ENCODE measurements around the gene EML6. TPM values are rescaled to one million over a fixed set of nuclear protein-coding genes. Genes with fewer than 3 reads are reported as not detected.
A peak's percentile ranks its signal among the peaks of the same experiment; 100 is the strongest.

Gene EML6
- polyA plus RNA-seq, 2 donors: 0.88 to 1.3 TPM

DNA sequence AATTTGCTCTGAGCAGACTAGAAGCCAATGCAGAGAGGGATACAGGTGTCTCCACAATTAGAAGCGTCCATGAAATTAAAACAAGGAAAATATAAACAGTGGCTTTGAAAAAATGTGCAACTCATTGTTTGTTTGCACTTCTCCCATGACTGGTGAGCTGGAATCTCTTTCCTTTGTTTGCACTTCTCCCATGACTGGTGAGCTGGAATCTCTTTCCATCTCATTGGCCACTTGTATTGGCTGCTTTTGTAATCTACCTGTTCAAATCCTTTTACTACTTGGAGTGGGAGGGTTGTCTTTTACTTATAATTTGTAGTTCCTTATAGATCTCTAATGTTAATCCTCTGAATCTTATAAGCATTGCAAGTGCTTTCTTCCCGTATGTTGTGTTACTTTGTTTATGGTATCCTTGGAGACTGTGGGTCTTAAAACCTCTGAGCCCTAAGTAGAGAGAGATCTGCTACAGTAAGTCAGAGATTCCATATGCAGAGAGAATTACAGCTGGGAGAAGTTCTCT is 232.7 kb downstream of the EML6 start:
- Histone ChIP-seq H3K4me1 (ENCODE audit: control insufficient read depth in 2 of 2, insufficient read depth in 2 of 2, low read length in 1 of 2) (no peaks in the 10 kb centered on the region), H3K9me3 (ENCODE audit: control insufficient read depth in 2 of 2, insufficient read depth in 1 of 2, low read depth in 1 of 2, low read length in 1 of 2) (no peaks in the 10 kb centered on the region), H3K36me3 (ENCODE audit: control insufficient read depth in 2 of 2, insufficient read depth in 2 of 2, low read length in 1 of 2) (no peaks in the 10 kb centered on the region), H3K27ac (ENCODE audit: low read depth in 2 of 2, low read length in 1 of 2) (no peak overlapping the region), H3K27me3 (ENCODE audit: control insufficient read depth in 1 of 2, insufficient read depth in 2 of 2, low read length in 2 of 2) (no peaks in the 10 kb centered on the region), H3K4me3 (ENCODE audit: low read depth in 1 of 2, low read length in 2 of 2) (no peak overlapping the region)
- whole genome bisulfite sequencing, 2 donors: 42 to 65% methylated on average over 2 of the region's 2 CpGs

DNA sequence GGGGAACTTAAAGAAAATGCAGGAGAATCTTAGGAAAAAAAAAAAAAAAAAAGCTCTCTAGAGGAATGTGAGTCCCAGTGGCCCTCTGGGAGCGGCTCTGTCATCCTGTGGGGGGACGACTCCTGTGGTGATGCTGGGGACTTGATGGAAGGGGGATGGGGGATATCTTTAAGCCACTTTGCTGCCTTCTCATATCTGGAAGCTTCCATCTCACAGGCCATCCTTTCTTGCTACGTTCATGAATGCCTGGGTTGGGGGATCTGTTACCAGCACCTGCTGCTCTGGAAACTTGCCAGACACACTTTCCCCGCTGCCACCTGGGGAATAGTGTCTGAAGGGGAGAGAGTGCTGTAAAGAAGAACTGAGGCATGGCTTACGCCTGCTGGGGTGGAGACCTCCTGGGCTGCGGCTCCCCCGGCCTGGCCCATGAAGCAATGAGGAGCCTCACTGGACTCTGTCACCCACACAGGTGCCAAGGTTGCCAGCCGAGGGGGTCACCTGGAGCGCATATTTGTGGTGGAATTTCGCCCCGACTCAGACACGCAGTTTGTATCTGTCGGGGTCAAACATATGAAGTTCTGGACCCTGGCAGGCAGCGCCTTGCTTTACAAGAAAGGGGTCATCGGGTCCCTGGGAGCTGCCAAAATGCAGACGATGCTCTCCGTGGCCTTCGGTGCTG is 234.0 kb downstream of the EML6 start:
- no peak overlapping the region for H3K4me3 ChIP-seq (ENCODE audit: low read depth in 1 of 2, low read length in 2 of 2)
- H3K9me3 ChIP-seq (ENCODE audit: control insufficient read depth in 2 of 2, insufficient read depth in 1 of 2, low read depth in 1 of 2, low read length in 1 of 2): no peaks in the 10 kb centered on the region
- no peaks in the 10 kb centered on the region for H3K36me3 ChIP-seq (ENCODE audit: control insufficient read depth in 2 of 2, insufficient read depth in 2 of 2, low read length in 1 of 2)
- WGBS, 2 donors: 92 to 95% methylated on average over 18 of the region's 18 CpGs
- H3K27me3 ChIP-seq (ENCODE audit: control insufficient read depth in 1 of 2, insufficient read depth in 2 of 2, low read length in 2 of 2): no peaks in the 10 kb centered on the region
- peaks cover 0 to under 1% of the 10 kb centered on the region in 2 donors for H3K4me1 ChIP-seq (ENCODE audit: control insufficient read depth in 2 of 2, insufficient read depth in 2 of 2, low read length in 1 of 2)
- H3K27ac ChIP-seq (ENCODE audit: low read depth in 2 of 2, low read length in 1 of 2): no peak overlapping the region

DNA sequence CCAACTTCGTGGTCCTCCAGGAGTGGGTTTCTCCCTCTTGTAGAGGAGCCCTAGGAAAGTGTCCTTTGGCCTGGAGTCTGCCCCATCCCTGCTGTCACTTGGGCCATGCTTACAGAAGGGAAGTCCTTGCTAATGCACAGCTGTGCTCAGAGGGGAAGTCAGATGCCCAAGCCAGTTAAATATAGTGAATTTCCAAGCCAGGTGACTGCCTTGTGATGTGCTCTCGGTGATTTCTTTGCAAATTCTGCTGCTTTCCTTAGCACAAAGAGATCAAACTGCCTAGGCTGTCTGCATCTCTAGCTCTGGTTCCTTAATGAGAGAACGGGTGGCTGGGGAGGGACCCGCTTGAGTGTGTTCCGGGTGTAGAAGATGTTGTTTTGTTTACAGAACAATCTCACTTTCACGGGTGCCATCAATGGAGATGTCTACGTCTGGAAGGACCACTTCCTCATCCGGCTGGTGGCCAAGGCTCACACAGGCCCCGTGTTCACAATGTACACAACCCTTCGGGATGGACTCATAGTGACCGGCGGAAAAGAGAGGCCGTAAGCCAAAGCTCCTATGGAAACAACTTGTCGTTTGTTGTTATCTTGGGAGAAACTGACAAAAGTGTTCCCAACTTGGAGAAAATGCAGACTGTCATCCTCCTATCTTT is 235.4 kb downstream of the EML6 start:
- H3K4me1 ChIP-seq (ENCODE audit: control insufficient read depth in 2 of 2, insufficient read depth in 2 of 2, low read length in 1 of 2): peaks cover 0 to 7% of the 10 kb centered on the region in 2 donors
- H3K36me3 ChIP-seq (ENCODE audit: control insufficient read depth in 2 of 2, insufficient read depth in 2 of 2, low read length in 1 of 2): no peaks in the 10 kb centered on the region
- WGBS, 2 donors: 85 to 90% methylated on average over 14 of the region's 14 CpGs
- no peak overlapping the region for H3K4me3 ChIP-seq (ENCODE audit: low read depth in 1 of 2, low read length in 2 of 2)
- no peak overlapping the region for H3K27ac ChIP-seq (ENCODE audit: low read depth in 2 of 2, low read length in 1 of 2)
- H3K9me3 ChIP-seq (ENCODE audit: control insufficient read depth in 2 of 2, insufficient read depth in 1 of 2, low read depth in 1 of 2, low read length in 1 of 2): no peaks in the 10 kb centered on the region
- no peaks in the 10 kb centered on the region for H3K27me3 ChIP-seq (ENCODE audit: control insufficient read depth in 1 of 2, insufficient read depth in 2 of 2, low read length in 2 of 2)

DNA sequence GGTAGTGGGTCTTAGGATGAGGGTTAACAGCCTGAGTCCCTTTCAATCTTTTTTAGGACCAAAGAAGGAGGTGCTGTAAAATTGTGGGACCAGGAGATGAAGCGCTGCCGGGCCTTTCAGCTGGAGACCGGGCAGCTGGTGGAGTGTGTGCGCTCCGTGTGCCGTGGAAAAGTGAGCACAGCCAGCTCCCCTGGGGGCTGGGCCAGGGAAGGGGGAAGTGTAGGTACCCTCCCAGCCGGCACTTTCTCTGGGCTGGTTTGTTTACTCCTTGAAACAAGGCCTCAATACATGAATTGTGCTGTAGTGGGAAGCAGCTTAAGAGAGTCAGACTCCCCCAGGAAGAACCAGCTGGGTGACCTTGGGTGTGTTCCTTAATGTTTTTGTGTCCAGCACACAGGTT is 236.7 kb downstream of the EML6 start:
- no peaks in the 10 kb centered on the region for H3K27me3 ChIP-seq (ENCODE audit: control insufficient read depth in 1 of 2, insufficient read depth in 2 of 2, low read length in 2 of 2)
- H3K4me3 ChIP-seq (ENCODE audit: low read depth in 1 of 2, low read length in 2 of 2): no peak overlapping the region
- H3K9me3 ChIP-seq (ENCODE audit: control insufficient read depth in 2 of 2, insufficient read depth in 1 of 2, low read depth in 1 of 2, low read length in 1 of 2): no peaks in the 10 kb centered on the region
- H3K36me3 ChIP-seq (ENCODE audit: control insufficient read depth in 2 of 2, insufficient read depth in 2 of 2, low read length in 1 of 2): no peaks in the 10 kb centered on the region
- H3K4me1 ChIP-seq (ENCODE audit: control insufficient read depth in 2 of 2, insufficient read depth in 2 of 2, low read length in 1 of 2): peaks cover 0 to 8% of the 10 kb centered on the region in 2 donors
- H3K27ac ChIP-seq (ENCODE audit: low read depth in 2 of 2, low read length in 1 of 2): no peak overlapping the region
- WGBS, 2 donors: 79 to 85% methylated on average over 7 of the region's 7 CpGs

DNA sequence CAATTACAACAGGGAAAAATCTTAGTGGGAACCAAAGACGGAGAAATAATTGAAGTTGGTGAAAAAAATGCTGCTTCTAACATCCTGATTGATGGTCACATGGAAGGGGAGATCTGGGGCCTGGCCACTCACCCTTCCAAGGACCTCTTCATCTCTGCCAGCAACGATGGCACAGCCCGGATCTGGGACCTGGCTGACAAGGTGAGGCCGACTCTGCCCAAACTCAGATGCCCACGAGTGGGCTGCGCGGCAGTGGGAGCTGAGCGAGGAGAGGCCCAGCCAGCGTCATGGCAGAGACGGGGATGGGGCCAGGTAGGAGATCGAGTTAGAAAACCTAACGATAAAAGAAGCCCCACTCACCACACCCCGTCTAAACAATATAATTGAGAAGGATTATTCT is 239.0 kb downstream of the EML6 start:
- 94 to 97% methylated on average over 13 of the region's 13 CpGs for WGBS, 2 donors
- H3K27ac ChIP-seq (ENCODE audit: low read depth in 2 of 2, low read length in 1 of 2): peak overlapping the region in 1 of 2 donors; percentile 42

DNA sequence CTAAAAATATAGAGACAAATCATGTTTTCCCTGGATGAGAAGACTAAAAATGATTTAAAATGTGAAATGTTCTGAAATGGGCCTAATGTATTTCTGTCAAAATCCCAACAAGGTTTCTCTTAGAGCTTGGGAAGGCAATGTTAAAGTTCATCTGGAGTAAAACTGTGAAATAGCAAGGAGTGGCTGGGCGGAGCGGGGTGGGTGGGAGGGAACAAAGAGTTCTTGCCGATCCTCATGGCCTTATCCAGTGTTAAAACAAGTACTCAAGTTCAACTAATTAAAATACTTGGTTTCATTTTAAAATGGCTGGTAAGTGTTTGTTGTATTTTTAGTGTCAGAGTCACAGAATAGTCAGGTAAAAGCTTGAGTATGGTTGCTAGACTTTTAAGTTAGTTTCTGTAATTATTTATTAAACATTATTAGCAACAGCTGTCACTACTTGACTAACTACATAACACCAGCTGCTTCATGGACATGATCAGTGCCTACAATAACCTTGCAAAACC is 239.5 kb downstream of the EML6 start:
- H3K9me3 ChIP-seq (ENCODE audit: control insufficient read depth in 2 of 2, insufficient read depth in 1 of 2, low read depth in 1 of 2, low read length in 1 of 2): no peaks in the 10 kb centered on the region
- H3K36me3 ChIP-seq (ENCODE audit: control insufficient read depth in 2 of 2, insufficient read depth in 2 of 2, low read length in 1 of 2): peaks cover 0 to under 1% of the 10 kb centered on the region in 2 donors
- H3K4me1 ChIP-seq (ENCODE audit: control insufficient read depth in 2 of 2, insufficient read depth in 2 of 2, low read length in 1 of 2): peaks cover 0 to 16% of the 10 kb centered on the region in 2 donors
- 69 to 76% methylated on average over 3 of the region's 3 CpGs for WGBS, 2 donors
- H3K27ac ChIP-seq (ENCODE audit: low read depth in 2 of 2, low read length in 1 of 2): no peak overlapping the region
- no peak overlapping the region for H3K4me3 ChIP-seq (ENCODE audit: low read depth in 1 of 2, low read length in 2 of 2)
- H3K27me3 ChIP-seq (ENCODE audit: control insufficient read depth in 1 of 2, insufficient read depth in 2 of 2, low read length in 2 of 2): no peaks in the 10 kb centered on the region

More for the DNA sequence above, 239.0 kb downstream of the EML6 start:
- H3K4me1 ChIP-seq (ENCODE audit: control insufficient read depth in 2 of 2, insufficient read depth in 2 of 2, low read length in 1 of 2): peaks cover 0 to 16% of the 10 kb centered on the region in 2 donors
- no peaks in the 10 kb centered on the region for H3K9me3 ChIP-seq (ENCODE audit: control insufficient read depth in 2 of 2, insufficient read depth in 1 of 2, low read depth in 1 of 2, low read length in 1 of 2)
- no peaks in the 10 kb centered on the region for H3K36me3 ChIP-seq (ENCODE audit: control insufficient read depth in 2 of 2, insufficient read depth in 2 of 2, low read length in 1 of 2)
- H3K4me3 ChIP-seq (ENCODE audit: low read depth in 1 of 2, low read length in 2 of 2): no peak overlapping the region
- no peaks in the 10 kb centered on the region for H3K27me3 ChIP-seq (ENCODE audit: control insufficient read depth in 1 of 2, insufficient read depth in 2 of 2, low read length in 2 of 2)

DNA sequence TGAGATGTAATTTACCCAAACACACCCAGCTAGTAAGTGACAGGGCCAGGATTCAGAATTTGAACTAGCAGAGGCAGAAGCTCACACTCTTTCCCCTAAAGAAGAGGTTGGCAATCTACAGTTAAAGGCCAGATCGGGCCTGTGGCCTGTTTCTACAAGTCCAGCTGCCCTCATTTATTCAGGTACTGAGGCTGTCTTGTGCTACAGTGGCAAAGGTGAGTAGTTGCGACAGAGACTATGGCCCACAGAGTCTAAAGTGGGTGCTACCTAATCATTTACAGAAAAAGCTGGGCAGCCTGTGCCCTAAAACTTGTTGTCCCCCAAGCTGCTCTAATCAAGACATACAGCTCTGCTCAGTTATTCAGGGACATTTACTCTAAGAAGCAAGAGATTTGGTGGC is 240.0 kb downstream of the EML6 start:
- 78 to 81% methylated on average over 2 of the region's 2 CpGs for WGBS, 2 donors
- no peaks in the 10 kb centered on the region for H3K9me3 ChIP-seq (ENCODE audit: control insufficient read depth in 2 of 2, insufficient read depth in 1 of 2, low read depth in 1 of 2, low read length in 1 of 2)
- no peaks in the 10 kb centered on the region for H3K27me3 ChIP-seq (ENCODE audit: control insufficient read depth in 1 of 2, insufficient read depth in 2 of 2, low read length in 2 of 2)
- H3K4me3 ChIP-seq (ENCODE audit: low read depth in 1 of 2, low read length in 2 of 2): no peak overlapping the region
- H3K27ac ChIP-seq (ENCODE audit: low read depth in 2 of 2, low read length in 1 of 2): peak overlapping the region in 1 of 2 donors; percentile 63
- peaks cover 0 to 16% of the 10 kb centered on the region in 2 donors for H3K4me1 ChIP-seq (ENCODE audit: control insufficient read depth in 2 of 2, insufficient read depth in 2 of 2, low read length in 1 of 2)
- H3K36me3 ChIP-seq (ENCODE audit: control insufficient read depth in 2 of 2, insufficient read depth in 2 of 2, low read length in 1 of 2): peaks cover 0 to 6% of the 10 kb centered on the region in 2 donors

DNA sequence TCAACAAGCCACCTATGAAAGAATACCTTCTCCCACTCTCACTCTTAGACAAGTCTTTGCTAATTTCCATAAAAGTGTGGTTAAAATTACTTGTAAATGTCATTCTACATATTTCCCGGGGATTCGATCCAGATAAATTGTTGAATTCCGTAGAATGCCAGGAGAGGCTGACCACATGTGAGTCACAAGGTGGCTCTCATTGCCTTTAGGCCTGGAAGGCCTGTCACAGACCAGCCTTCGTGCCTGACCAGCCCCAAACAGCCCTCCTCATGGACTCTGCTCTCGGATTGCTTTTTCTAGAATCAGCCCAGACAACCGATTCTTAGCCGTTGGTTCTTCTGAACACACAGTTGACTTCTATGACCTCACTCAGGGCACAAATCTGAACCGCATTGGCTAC is 240.8 kb downstream of the EML6 start:
- Histone ChIP-seq H3K9me3 (ENCODE audit: control insufficient read depth in 2 of 2, insufficient read depth in 1 of 2, low read depth in 1 of 2, low read length in 1 of 2) (no peaks in the 10 kb centered on the region), H3K4me1 (ENCODE audit: control insufficient read depth in 2 of 2, insufficient read depth in 2 of 2, low read length in 1 of 2) (peaks cover 0 to 16% of the 10 kb centered on the region in 2 donors), H3K4me3 (ENCODE audit: low read depth in 1 of 2, low read length in 2 of 2) (no peak overlapping the region), H3K27ac (ENCODE audit: low read depth in 2 of 2, low read length in 1 of 2) (no peak overlapping the region), H3K36me3 (ENCODE audit: control insufficient read depth in 2 of 2, insufficient read depth in 2 of 2, low read length in 1 of 2) (peaks cover 1 to 8% of the 10 kb centered on the region in 2 donors), H3K27me3 (ENCODE audit: control insufficient read depth in 1 of 2, insufficient read depth in 2 of 2, low read length in 2 of 2) (no peaks in the 10 kb centered on the region)
- 94 to 96% methylated on average over 8 of the region's 8 CpGs for WGBS, 2 donors

DNA sequence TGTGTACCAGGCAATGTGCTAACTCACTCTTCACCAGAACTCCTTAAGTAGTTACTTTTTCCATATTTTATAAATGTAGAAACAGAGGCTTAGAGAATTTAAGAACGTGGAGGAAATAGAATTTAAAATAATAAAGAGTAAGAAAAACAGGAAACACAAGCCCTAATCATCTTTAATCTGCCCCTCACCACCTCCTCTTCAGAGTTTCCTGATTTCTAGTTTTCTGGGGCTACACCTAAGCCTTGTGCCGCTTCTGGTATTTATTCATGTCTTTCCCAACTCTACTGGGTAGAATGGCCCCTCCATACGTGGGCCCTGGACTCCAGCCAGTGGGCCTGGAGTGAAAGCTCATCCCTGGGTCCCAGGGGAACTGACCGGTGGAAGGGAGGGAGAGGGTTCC is 241.4 kb downstream of the EML6 start:
- no peaks in the 10 kb centered on the region for H3K27me3 ChIP-seq (ENCODE audit: control insufficient read depth in 1 of 2, insufficient read depth in 2 of 2, low read length in 2 of 2)
- H3K27ac ChIP-seq (ENCODE audit: low read depth in 2 of 2, low read length in 1 of 2): no peak overlapping the region
- WGBS, 2 donors: 58 to 62% methylated on average over 4 of the region's 4 CpGs
- peaks cover 5 to 8% of the 10 kb centered on the region in 2 donors for H3K36me3 ChIP-seq (ENCODE audit: control insufficient read depth in 2 of 2, insufficient read depth in 2 of 2, low read length in 1 of 2)
- no peak overlapping the region for H3K4me3 ChIP-seq (ENCODE audit: low read depth in 1 of 2, low read length in 2 of 2)
- H3K4me1 ChIP-seq (ENCODE audit: control insufficient read depth in 2 of 2, insufficient read depth in 2 of 2, low read length in 1 of 2): peaks cover 0 to 16% of the 10 kb centered on the region in 2 donors
- no peaks in the 10 kb centered on the region for H3K9me3 ChIP-seq (ENCODE audit: control insufficient read depth in 2 of 2, insufficient read depth in 1 of 2, low read depth in 1 of 2, low read length in 1 of 2)

Data from esophagus (tissue), 2 donors.